COLO668 (cell line): ENCODE data around the gene OIP5.
"Not testable (repeated sequence)": the region's sequence is repeated elsewhere in the genome, so short reads cannot be mapped to it uniquely, and the experiment has no call there.

Source experiments
- DNase-seq: peaks from one replicate; lab custom pipeline; 2025; ENCODE audit not compliant: unreplicated experiment; lab: John Stamatoyannopoulos, UW

Gene OIP5

GRCh38 chr15:41332194-41333025 is at the start of gene OIP5, which contains the start of gene NUSAP1:
TSS of gene OIP5 (minus strand) at chr15:41332591. CDS start at chr15:41332561, 30 bp downstream.
TSS of gene NUSAP1 (plus strand) at chr15:41332881. CDS start at chr15:41332958, 77 bp downstream.
- peak; percentile 99 for DNase-seq

- DNase-seq, result no peak
These were observed 45.6 kb upstream of the OIP5 start for GRCh38 chr15:41377978-41378377.

GRCh38 chr15:41367418-41367817 is 35.0 kb upstream of the OIP5 start:
- DNase-seq, result no peak

GRCh38 chr15:41354371-41354770 is 22.0 kb upstream of the OIP5 start:
- DNase-seq, result no peak

- no peak for DNase-seq
These were observed 17.8 kb upstream of the OIP5 start for GRCh38 chr15:41350057-41350717.

- no peak for DNase-seq
These were observed 14.8 kb upstream of the OIP5 start for GRCh38 chr15:41347236-41347635.

DNA sequence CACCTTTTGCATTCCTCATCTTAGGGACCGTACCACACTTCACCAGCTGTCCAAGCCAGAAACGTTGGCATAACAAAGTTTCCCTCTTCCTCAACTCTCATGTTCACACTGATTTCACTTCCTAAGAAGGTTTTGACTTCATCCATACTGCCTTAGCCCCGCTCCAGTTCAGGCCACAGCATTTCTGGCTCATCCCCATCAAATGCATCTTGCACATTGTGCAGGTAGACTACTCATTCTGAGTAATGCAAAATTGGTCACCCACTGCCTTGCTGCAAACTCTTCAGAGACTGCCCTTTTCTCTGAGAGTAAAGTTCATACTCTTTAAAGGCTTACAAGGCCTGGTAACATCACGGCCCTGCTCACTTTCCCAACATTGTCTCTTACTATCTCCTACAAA is 9.1 kb upstream of the OIP5 start:
- DNase-seq, result no peak

DNA sequence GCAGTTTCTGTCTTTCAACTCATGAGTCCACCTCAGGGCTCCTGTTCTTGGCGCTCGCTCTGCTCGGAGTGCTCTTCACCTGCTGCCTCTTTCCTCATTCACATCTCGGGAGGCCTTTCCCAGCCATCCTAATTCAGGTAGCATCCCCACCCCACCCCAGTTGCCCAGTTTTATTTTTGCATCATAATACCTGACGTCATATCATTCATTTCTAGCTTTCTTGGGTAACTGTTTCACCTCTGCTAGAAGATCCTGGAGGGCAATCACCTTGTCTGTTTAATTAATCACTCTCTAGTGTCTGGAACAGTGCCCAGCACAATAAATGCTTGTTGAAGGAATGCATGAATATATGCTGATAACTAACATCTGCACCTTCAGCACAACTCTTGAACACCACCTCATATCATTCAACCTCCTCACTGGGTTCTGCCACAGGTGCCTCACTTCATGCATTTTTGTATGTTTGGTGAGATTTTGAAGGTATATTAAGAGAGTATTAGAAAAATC is 7.9 kb upstream of the OIP5 start:
- no peak for DNase-seq

GRCh38 chr15:41337631-41338522 is 5.5 kb upstream of the OIP5 start:
- DNase-seq, result no peak

- no peak for DNase-seq
These were observed 4.7 kb upstream of the OIP5 start for GRCh38 chr15:41337047-41337446.

- DNase-seq, result no peak
These were observed 4.2 kb upstream of the OIP5 start for GRCh38 chr15:41336549-41336948.

DNA sequence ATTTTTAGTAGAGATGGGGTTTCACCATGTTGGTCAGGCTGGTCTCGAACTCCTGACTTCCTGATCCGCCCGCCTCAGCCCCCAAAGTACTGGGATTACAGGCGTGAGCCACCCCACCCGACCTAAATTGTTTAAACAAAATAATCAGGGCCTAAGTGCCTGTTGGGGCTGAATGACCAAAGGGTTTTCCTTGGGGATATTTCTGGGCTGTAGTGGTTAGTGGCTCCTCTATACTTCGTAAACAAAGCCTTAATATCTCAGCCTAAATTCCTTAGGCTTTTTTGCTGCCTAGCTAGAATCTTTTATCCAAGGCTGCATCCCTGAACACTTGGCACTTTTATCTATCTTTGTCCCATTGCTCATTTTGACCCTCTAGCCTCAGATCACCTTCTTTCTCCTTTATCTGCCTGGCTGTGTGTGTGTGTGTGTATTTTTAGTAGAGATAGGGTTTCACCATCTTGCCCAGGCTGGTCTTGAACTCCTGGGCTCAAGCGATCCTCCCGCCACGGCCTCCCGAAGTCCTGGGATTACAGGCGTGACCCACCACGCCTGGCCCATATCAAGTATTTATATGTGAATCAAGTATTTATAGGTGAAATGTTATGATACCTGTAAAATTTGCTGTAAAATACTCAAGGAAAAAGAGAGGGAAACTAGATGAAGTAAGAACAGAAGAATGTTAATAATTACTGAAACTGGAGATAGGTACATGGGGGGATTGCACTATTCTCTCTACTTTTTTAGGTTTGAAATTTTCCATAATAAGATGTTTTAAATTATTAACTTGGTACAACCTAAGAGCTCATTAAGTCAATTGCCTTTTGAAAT is 2.1 kb upstream of the OIP5 start:
- peak; percentile 10 for DNase-seq

DNA sequence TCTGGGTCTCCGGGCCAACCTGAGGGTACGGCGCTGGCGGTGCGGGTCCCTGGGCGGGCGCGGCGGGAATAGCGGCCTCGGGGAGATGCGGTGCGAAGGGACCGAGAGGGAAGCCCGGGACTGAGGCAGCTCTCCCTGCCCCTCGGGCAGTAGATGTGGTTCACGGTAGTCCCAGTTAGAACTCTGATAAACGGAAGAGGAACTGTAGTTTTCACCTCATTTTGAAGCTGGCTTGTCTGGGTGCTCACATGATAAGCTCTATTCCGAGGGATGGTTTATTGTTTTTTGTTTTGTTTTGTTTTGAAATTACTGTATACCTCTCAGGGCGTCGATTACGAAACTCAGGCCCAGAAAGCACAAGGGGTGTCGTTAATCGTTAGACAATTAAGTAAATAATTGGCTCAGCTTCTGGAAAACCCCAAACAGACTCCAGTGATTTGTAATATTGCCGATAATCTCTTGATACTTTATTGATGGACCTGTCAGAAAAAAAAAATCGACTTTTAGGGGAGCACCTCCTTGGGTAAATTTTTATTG is 703 bp upstream of the OIP5 start:
- peak; percentile 72 for DNase-seq

DNA sequence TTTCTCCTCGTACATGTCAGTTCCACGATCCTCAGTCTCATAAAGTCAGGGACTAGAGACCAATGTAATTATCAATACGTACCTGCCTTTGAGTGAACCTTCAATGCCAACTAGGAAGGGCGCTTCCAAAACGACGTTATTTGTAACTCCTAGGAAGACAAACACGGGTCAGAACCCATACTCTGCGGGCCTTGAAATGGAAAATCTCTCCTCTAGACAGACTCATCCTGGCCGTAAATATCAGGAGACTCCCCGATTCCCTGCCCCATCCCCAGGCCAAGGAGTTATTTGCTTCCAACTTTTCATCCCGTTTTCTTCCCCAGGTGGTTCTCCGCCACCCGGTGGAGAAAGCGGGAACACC is 578 bp downstream of the OIP5 start:
- DNase-seq, result no peak

DNA sequence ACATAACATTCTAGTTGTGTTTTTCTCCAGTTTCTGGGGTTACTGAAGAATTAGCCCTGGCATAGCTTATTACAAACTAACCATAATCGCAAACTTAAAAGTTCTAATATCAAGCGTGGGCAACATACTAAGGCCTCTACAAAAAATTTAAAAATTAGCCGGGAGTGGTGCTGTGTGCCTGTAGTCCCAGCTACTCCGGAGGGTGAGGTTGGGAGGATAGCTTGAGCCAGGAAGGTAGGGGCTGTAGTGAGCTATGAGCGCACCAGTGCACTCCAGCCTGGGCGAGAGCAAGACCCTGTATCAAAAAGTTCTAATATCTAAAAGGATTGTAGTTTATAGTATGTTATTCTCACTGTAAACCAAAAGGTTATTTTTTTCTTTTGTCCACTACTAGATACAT is 1.1 kb downstream of the OIP5 start:
- no peak for DNase-seq

DNA sequence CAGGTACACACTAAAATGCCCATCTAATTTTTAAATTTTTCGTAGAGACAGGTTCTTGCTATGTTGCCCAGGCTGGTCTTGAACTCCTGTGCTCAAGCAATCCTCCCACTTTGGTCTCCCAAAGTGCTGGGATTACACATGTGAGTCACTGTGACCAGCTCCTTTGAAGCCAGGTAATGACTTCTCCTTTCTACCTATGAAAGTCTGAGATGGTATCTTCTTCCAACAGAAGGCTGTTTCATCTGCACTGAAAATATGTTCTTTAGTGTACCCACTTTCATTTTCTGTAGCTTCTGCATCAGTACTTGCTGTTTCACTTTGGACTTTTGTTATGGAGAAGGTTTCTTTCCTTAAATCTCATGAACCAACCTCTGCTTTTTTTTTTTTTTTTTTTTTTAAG is 8.8 kb downstream of the OIP5 start:
- DNase-seq, result no peak

DNA sequence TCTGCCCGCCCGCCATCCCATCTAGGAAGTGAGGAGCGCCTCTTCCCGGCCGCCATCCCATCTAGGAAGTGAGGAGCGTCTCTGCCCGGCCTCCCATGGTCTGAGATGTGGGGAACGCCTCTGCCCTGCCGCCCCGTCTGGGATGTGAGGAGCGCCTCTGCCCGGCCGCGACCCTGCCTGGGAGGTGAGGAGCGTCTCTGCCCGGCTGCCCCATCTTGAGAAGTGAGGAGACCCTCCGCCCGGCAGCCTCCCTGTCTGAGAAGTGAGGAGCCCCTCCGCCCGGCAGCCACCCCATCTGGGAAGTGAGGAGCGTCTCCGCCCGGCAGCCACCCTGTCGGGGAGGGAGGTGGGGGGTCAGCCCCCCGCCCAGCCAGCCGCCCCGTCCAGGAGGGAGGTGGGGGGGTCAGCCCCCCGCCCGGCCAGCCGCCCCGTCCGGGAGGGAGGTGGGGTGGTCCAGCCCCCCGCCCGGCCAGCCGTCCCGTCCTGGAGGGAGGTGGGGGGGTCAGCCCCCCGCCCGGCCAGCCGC is 11.5 kb downstream of the OIP5 start:
- DNase-seq, result not testable (repeated sequence)

GRCh38 chr15:41309226-41309905 is 23.0 kb downstream of the OIP5 start:
- DNase-seq, result no peak

DNA sequence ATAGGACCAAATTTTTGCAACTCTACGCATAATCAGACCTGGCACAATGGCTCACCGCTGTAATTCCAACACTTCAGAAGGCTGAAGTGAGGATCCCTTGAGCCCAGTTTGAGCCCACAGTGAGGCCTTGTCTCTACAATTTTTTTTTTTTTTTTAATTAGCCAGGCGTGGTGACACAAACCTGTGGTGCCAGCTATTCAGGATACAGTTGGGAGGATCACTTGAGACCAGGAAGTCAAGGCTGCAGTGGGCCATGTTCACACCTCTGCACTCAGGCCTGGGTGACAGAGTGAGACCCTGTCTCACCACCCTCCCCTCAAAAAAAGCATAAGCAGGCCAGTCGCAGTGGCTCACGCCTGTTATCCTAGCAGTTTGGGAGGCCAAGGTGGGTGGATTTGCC is 24.7 kb downstream of the OIP5 start:
- DNase-seq, result no peak
